Calu3 (cell line): ENCODE measurements around the gene FOXO1. TPM values are rescaled to one million over a fixed set of nuclear protein-coding genes. Genes with fewer than 3 reads are reported as not detected.

Source experiments
- BruUV-seq: library from RNA; stranded (reverse); fragments of 400-500 nt; replicated peaks from 2 replicates; lab custom pipeline; 2021; lab: Mats Ljungman, UMichigan
- CTCF ChIA-PET: fragments of 300-600 bp; sonication (Branson Sonifier 250); formaldehyde crosslinking; loops from one replicate; lab custom pipeline; 2022; ENCODE audit warnings: antibody characterized with exemption; lab: Charles Lee
- DNase-seq: peaks from one replicate; pipeline ENCODE4 v3.0.0; 2022
- H3K27ac Mint-ChIP-seq: one replicate; pipeline ENCODE4 v1.8.0; 2022; ENCODE audit warnings: mixed read lengths; ENCODE audit not compliant: unreplicated experiment
- H3K27me3 Mint-ChIP-seq: one replicate; pipeline ENCODE4 v1.8.0; 2022; ENCODE audit warnings: mixed read lengths; ENCODE audit not compliant: unreplicated experiment
- H3K36me3 Mint-ChIP-seq: one replicate; pipeline ENCODE4 v1.8.0; 2022; ENCODE audit warnings: mild to moderate bottlenecking, moderate library complexity, mixed read lengths; ENCODE audit not compliant: insufficient read depth, unreplicated experiment
- H3K4me1 Mint-ChIP-seq: one replicate; pipeline ENCODE4 v1.8.0; 2022; ENCODE audit warnings: mild to moderate bottlenecking, low read depth, mixed read lengths; ENCODE audit not compliant: unreplicated experiment
- H3K4me3 Mint-ChIP-seq: one replicate; pipeline ENCODE4 v1.8.0; 2022; ENCODE audit warnings: mild to moderate bottlenecking, low read depth, moderate library complexity, mixed read lengths; ENCODE audit not compliant: unreplicated experiment
- H3K9me3 Mint-ChIP-seq: one replicate; pipeline ENCODE4 v1.8.0; 2022; ENCODE audit warnings: low read depth, mixed read lengths; ENCODE audit not compliant: unreplicated experiment
- intact Hi-C: fragments of 100-400 bp; cut with micrococcal nuclease; formaldehyde crosslinking; loops from one replicate; pipeline ENCODE4 v1.10.0; 2022; ENCODE audit not compliant: unreplicated experiment
- total RNA-seq: library from RNA; stranded (reverse); gene quantifications from 2 replicates; pipeline ENCODE4 v1.2.3, GENCODE V29; 2022
- TF ChIP-seq, protein P1 (sequence below): fragments of 200-600 bp; IDR thresholded peaks from one replicate; pipeline ENCODE4 v1.8.0; 2022; ENCODE audit warnings: antibody characterized with exemption; ENCODE audit not compliant: unreplicated experiment

FOXO1 gene
- total RNA-seq, 1 experiment from 2014 or later = 11.3 TPM

DNA sequence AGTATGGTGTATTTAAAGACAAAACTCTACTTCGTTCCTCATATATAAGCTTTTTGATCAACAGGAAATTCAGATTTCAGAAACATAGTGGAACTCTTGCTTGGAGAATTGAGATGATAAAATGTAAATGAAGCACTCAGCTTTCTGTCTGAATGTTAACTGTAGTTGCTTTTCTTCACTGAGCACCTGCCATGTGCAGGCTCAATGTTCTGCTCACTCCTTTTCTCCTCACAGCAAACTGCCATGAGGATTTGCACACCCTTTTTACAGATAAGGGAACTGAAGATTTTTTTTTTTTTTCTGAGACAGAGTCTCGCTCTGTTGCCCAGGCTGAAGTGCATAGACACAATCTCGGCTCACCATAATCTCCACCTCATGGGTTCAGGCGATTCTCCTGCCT, 28.0 kb upstream of the FOXO1 start:
- intact Hi-C loops = no loop called here
- no peak for DNase-seq
- H3K36me3 Mint-ChIP-seq = no peaks in the 10 kb centered on the region
- H3K4me3 Mint-ChIP-seq = no peak overlapping the region
- no peak overlapping the region for H3K27ac Mint-ChIP-seq
- TF ChIP-seq, protein P1, sequence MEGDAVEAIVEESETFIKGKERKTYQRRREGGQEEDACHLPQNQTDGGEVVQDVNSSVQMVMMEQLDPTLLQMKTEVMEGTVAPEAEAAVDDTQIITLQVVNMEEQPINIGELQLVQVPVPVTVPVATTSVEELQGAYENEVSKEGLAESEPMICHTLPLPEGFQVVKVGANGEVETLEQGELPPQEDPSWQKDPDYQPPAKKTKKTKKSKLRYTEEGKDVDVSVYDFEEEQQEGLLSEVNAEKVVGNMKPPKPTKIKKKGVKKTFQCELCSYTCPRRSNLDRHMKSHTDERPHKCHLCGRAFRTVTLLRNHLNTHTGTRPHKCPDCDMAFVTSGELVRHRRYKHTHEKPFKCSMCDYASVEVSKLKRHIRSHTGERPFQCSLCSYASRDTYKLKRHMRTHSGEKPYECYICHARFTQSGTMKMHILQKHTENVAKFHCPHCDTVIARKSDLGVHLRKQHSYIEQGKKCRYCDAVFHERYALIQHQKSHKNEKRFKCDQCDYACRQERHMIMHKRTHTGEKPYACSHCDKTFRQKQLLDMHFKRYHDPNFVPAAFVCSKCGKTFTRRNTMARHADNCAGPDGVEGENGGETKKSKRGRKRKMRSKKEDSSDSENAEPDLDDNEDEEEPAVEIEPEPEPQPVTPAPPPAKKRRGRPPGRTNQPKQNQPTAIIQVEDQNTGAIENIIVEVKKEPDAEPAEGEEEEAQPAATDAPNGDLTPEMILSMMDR = no peak
- no peaks in the 10 kb centered on the region for H3K27me3 Mint-ChIP-seq
- no TSS peak for BruUV-seq
- H3K4me1 Mint-ChIP-seq = no peaks in the 10 kb centered on the region
- H3K9me3 Mint-ChIP-seq = no peaks in the 10 kb centered on the region
- CTCF ChIA-PET = no interaction called here

DNA sequence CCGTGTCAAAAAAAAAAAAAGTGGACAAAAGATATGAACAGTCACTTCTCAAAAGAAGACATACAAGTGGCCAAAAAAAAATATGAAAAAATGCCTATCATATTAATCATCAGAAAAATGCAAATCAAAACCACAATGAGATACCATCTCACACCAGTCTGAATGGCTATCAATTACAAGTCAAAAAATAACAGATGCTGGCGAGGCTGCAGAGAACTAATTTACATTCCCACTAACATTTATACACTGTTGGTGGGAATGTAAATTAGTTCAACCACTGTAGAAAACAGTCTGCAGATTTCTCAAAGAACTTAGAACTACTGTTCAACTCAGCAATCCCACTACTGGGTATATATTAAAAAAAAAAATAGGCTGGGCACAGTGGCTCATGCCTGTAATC, 26.5 kb upstream of the FOXO1 start:
- Mint-ChIP-seq H3K27me3 (no peaks in the 10 kb centered on the region), H3K4me3 (no peak overlapping the region), H3K27ac (no peak overlapping the region), H3K36me3 (no peaks in the 10 kb centered on the region), H3K4me1 (peaks cover 9% of the 10 kb centered on the region), H3K9me3 (no peaks in the 10 kb centered on the region)
- intact Hi-C loops = no loop called here
- no peak for DNase-seq
- no TSS peak for BruUV-seq
- CTCF ChIA-PET = no interaction called here
- TF ChIP-seq, protein P1 = no peak

DNA sequence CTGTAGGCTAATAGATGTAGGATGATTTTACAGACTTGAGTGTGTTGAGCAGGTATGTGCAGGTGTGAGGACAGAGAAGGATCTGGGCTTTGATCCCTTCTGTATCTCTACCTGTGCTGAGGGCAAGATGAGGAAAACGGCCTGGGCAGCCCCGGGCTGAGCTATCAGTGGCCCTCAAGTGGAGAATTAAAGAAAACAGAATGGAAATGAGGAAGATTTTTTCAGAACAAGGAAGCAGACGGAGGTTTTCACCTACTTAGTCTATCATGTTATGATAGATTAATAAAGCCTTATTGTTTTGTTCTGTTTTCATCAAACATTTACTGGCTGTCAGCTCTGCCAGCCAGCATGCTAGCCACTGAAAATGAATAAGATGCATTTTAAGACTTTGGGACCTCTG, 22.3 kb upstream of the FOXO1 start:
- intact Hi-C loops = no loop called here
- CTCF ChIA-PET = interaction anchor here (0.7 kb wide), 3 partner anchors 71 to 1120 kb away, joined by 5 to 7 read pairs (median 5); no protein-coding TSS in a partner anchor
- BruUV-seq = no TSS peak

DNA sequence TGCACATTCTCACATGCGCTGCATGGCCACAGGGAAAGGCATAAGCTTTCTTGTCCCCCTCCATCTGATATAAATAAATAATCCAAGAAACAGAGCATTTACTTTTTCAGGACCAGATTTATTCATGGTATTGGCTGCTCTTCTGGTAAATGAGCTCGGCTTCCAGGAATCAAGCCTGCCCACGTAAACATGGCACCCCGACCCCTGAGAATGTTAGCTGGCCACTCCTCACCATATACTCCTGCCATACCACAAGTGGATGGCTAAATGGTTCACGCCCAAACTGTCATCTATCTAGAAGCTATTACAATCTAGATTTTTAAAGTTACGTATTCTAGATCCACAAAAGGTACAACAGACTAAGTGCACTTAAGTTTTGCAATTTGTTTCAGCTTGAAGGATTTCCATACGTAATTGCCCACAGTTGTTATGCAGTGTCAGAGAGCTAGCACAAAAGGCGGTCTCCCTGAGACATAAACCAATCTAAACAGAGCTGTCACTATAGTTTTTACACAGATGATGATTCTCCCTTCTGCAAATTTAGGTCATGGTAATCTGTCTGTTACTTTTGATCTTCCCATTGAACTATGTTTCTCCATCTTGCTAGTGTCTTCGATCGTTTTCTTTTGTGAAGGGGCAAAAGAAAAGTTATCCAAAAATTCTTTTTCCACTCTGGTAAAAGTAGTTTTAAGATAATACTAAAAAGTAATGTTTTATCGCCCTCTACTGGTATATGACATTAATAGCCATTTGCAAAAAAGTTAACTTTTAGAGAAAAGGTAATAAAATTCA, 16.2 kb upstream of the FOXO1 start:
- BruUV-seq = no TSS peak
- no peak for DNase-seq
- CTCF ChIA-PET = interaction anchor here (0.6 to 1.4 kb wide), 7 partner anchors 14 to 900 kb away, joined by 3 to 7 read pairs (median 3); no protein-coding TSS in a partner anchor
- Mint-ChIP-seq H3K27ac (no peak overlapping the region), H3K36me3 (no peaks in the 10 kb centered on the region), H3K27me3 (no peaks in the 10 kb centered on the region), H3K4me3 (no peak overlapping the region), H3K9me3 (no peaks in the 10 kb centered on the region), H3K4me1 (peaks cover 8% of the 10 kb centered on the region)
- TF ChIP-seq, protein P1 = peak; percentile 36
- intact Hi-C loops = loop anchor here (2.0 to 5.0 kb wide), 4 partner anchors 740 to 998 kb away; no protein-coding TSS in a partner anchor

More for the DNA sequence above, 22.3 kb upstream of the FOXO1 start:
- TF ChIP-seq, protein P1 = no peak
- H3K4me1 Mint-ChIP-seq = peaks cover 9% of the 10 kb centered on the region
- H3K27ac Mint-ChIP-seq = no peak overlapping the region
- no peaks in the 10 kb centered on the region for H3K27me3 Mint-ChIP-seq
- no peak overlapping the region for H3K4me3 Mint-ChIP-seq
- no peaks in the 10 kb centered on the region for H3K9me3 Mint-ChIP-seq
- no peaks in the 10 kb centered on the region for H3K36me3 Mint-ChIP-seq
- DNase-seq = no peak
